DND-41 (cell line): ENCODE measurements around the gene PRSS33.

Source experiments
- ATAC-seq: fragments of 200-7000 bp; cut with Tn5 transposase; 3 replicates; pipeline ENCODE4 v1.9.1; 2021; ENCODE audit warnings: low read depth; ENCODE audit not compliant: insufficient read depth
- DNase-seq: peaks from one replicate; pipeline ENCODE4 v3.0.0-alpha.2; 2020
- H2AFZ ChIP-seq: 2 replicates; pipeline ENCODE4 v1.6.0; 2012; ENCODE audit warnings: low read depth, low read length
- H3K27ac ChIP-seq: 2 replicates; pipeline ENCODE4 v1.5.1; 2012; ENCODE audit warnings: low read length, inconsistent platforms
- H3K27me3 ChIP-seq: fragments of 200-600 bp; sonication (generic); 2 replicates; pipeline ENCODE4 v1.6.0; 2012; ENCODE audit warnings: low read length, mild to moderate bottlenecking, inconsistent platforms; ENCODE audit not compliant: insufficient read depth, poor library complexity
- H3K36me3 ChIP-seq: 2 replicates; pipeline ENCODE4 v1.5.1; 2012; ENCODE audit warnings: low read length, inconsistent platforms; ENCODE audit not compliant: insufficient read depth
- H3K4me1 ChIP-seq: 2 replicates; pipeline ENCODE4 v1.5.1; 2012; ENCODE audit warnings: mild to moderate bottlenecking, low read length; ENCODE audit not compliant: insufficient read depth
- H3K4me2 ChIP-seq: 2 replicates; pipeline ENCODE4 v1.6.0; 2012; ENCODE audit warnings: mild to moderate bottlenecking, moderate library complexity, low read length, inconsistent platforms; ENCODE audit not compliant: insufficient read depth
- H3K4me3 ChIP-seq, 2 experiments: fragments of 200-600 bp in 1 of 2; shearing (Covaris generic) in 1 of 2; 2 replicates each; pipeline ENCODE4 v1.5.1; 2012 to 2016; ENCODE audit warnings: inconsistent platforms in 2 of 2, low read length in 2 of 2, mild to moderate bottlenecking in 2 of 2, low read depth in 1 of 2, moderate library complexity in 1 of 2
- H3K79me2 ChIP-seq: 2 replicates; pipeline ENCODE4 v1.6.0; 2012; ENCODE audit warnings: low read length, inconsistent platforms; ENCODE audit not compliant: insufficient read depth
- H3K9ac ChIP-seq: 2 replicates; pipeline ENCODE4 v1.6.0; 2012; ENCODE audit warnings: low read depth, mild to moderate bottlenecking, inconsistent platforms, low read length, moderate library complexity
- H3K9me3 ChIP-seq: 2 replicates; pipeline ENCODE4 v1.5.1; 2012; ENCODE audit warnings: low read length, moderate library complexity, mild to moderate bottlenecking, inconsistent platforms; ENCODE audit not compliant: insufficient read depth, severe bottlenecking
- H4K20me1 ChIP-seq: 2 replicates; pipeline ENCODE4 v1.6.0; 2012; ENCODE audit warnings: low read length; ENCODE audit not compliant: insufficient read depth
- EZH2 ChIP-seq: IDR thresholded peaks from 3 replicates; pipeline ENCODE4 v1.6.1; 2012; ENCODE audit warnings: borderline replicate concordance, low read depth, mild to moderate bottlenecking, moderate library complexity, low read length, inconsistent platforms; ENCODE audit not compliant: severe bottlenecking
- TF ChIP-seq, protein P1 (sequence below): IDR thresholded peaks from 2 replicates; pipeline ENCODE4 v1.5.1; 2012; ENCODE audit warnings: borderline replicate concordance, low read length, moderate library complexity, mild to moderate bottlenecking; ENCODE audit not compliant: poor library complexity, severe bottlenecking; ENCODE audit errors: extremely low read depth

Gene PRSS33

DNA sequence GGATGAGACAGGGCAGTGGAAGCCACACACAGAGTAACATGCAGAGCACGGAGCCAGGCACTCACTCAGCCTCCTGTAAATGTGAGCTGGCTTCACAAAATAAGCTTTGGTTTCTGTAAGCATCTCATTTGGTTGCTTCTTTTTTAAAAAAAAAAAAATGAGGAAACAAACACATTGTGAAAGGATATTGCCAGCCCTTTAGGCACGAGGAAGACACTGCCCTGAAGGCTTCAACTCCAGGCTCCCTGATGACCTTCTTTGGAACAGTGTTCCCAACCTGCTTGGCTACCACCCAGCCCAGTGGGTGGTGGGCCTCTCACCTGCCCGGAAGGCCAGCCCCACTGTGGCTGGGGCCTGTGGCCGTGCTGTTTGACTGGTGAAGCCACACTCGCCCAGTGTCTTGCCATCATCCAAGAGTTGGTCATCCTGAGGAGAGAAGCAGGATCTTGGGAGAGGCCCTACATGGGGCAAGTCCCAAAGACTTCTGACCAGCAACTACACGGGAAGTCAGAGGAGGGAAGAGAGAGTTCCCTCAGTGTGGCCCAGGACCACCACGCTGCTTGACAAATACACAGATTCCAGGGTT lies 12.1 kb downstream of the PRSS33 start:
- H3K9ac ChIP-seq, result peak overlapping the region; percentile 89

DNA sequence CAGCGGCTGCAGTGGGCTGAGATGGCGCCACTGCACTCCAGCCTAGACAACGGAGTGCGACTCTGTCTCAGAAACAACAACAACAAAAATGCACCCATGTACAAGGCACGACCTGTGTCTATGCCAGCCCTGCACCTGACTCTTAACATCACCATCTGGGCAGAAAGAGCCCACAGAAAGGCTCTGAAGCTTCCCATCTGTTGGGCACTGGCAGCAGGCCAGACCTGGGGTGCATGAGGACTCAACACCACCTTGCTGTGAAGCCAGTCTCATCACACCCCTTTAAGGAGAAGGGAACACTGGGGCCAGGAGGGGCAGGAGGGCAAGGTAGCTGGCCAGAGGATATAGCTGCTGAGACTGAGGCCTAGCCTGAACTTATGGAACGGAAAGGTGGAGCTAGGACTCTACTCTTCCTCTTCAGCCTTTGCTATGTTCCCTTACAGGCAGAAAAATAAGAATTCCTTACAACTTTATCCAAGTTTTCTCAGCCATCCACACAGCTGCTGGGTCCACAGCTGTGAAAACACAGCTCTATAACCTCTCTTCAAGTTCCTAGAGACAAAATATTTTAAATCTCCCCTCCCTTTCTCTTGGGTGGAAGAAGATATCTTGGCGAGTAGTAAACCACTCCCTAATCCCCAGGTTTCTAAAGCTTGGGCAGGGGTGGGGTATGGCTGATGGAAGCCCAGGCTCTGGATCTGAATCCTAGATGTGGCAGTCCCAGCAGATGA lies 13.0 kb downstream of the PRSS33 start:
- H3K27me3 ChIP-seq, result no peaks in the 10 kb centered on the region
- H3K4me2 ChIP-seq, result peak overlapping the region; percentile 84
- H2AFZ ChIP-seq, result no peak overlapping the region
- peaks cover 61% of the 10 kb centered on the region for H3K36me3 ChIP-seq
- DNase-seq (no peak), ATAC-seq (no peak)
- no peak for TF ChIP-seq EZH2
- TF ChIP-seq, protein P1, sequence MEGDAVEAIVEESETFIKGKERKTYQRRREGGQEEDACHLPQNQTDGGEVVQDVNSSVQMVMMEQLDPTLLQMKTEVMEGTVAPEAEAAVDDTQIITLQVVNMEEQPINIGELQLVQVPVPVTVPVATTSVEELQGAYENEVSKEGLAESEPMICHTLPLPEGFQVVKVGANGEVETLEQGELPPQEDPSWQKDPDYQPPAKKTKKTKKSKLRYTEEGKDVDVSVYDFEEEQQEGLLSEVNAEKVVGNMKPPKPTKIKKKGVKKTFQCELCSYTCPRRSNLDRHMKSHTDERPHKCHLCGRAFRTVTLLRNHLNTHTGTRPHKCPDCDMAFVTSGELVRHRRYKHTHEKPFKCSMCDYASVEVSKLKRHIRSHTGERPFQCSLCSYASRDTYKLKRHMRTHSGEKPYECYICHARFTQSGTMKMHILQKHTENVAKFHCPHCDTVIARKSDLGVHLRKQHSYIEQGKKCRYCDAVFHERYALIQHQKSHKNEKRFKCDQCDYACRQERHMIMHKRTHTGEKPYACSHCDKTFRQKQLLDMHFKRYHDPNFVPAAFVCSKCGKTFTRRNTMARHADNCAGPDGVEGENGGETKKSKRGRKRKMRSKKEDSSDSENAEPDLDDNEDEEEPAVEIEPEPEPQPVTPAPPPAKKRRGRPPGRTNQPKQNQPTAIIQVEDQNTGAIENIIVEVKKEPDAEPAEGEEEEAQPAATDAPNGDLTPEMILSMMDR, result no peak
- H3K9me3 ChIP-seq, result no peaks in the 10 kb centered on the region
- H3K4me1 ChIP-seq, result peaks cover 34% of the 10 kb centered on the region
- H3K27ac ChIP-seq, result no peak overlapping the region
- peaks cover 63% of the 10 kb centered on the region for H3K79me2 ChIP-seq
- H3K9ac ChIP-seq, result no peak overlapping the region
- H4K20me1 ChIP-seq, result peaks cover 60% of the 10 kb centered on the region
- H3K4me3 ChIP-seq, result no peak overlapping the region

More for the DNA sequence above, 12.1 kb downstream of the PRSS33 start:
- Histone ChIP-seq H3K79me2 (peaks cover 56% of the 10 kb centered on the region), H3K9me3 (no peaks in the 10 kb centered on the region), H2AFZ (no peak overlapping the region), H3K27me3 (no peaks in the 10 kb centered on the region), H3K36me3 (peaks cover 52% of the 10 kb centered on the region), H3K4me3 (peak overlapping the region in 1 of 2 experiments; percentile 96; a peak in 2 of 4 replicates), H3K4me1 (peaks cover 34% of the 10 kb centered on the region), H4K20me1 (peaks cover 51% of the 10 kb centered on the region), H3K27ac (no peak overlapping the region), H3K4me2 (peak overlapping the region; percentile 84)
- DNase-seq (no peak), ATAC-seq (no peak)
- TF ChIP-seq, protein P1, result no peak
- TF ChIP-seq EZH2, result no peak

DNA sequence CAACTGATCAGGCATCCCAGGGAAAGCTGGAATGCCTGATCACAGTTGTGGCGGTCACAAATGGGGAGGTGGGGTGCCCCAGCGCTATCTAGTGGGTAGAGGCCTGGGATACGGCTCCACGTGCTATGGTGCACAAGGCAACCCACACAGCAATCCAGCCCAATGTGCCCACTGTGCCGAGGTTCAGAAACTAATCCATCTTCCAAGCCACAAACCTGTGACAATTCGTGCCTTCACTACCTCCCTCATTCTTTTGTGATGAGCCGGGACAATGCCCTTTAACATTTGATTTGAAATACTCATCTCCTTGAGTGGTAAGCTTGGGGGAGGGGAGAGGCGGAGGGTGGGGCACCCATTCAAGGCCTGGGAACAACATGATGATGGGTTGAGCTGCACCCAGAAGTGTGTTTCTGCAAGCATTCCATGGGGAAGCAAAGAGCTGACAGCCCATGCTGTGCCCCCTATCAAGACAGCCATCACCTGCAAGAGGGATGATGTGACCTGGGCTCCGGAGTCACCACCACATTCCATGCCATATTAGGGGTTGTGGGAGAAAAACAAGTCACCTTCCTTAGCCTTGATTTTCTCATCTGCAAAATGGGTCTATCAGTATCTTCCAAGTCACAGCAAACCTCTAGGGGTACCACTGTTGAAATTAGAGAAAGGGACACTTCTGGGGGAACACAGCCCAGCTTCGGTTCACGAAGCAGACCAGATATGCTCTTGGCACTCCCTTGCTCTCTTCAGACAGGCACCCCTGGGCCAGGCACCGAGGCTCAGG lies 14.0 kb downstream of the PRSS33 start:
- Histone ChIP-seq H3K9ac (no peak overlapping the region), H3K79me2 (peaks cover 65% of the 10 kb centered on the region), H3K4me2 (no peak overlapping the region), H3K4me3 (no peak overlapping the region), H2AFZ (no peak overlapping the region), H3K36me3 (peaks cover 71% of the 10 kb centered on the region), H3K27me3 (no peaks in the 10 kb centered on the region), H3K9me3 (no peaks in the 10 kb centered on the region), H4K20me1 (peaks cover 69% of the 10 kb centered on the region), H3K4me1 (peaks cover 27% of the 10 kb centered on the region), H3K27ac (0 out of 2 replicates have a peak overlapping the region, but pooled peaks have one; percentile 24)
- ATAC-seq, result no peak
- TF ChIP-seq, protein P1, result no peak
- no peak for TF ChIP-seq EZH2
- no peak for DNase-seq
